Tibial nerve (tissue), 4 donors: ENCODE measurements around the gene RNF213. TPM values are rescaled to one million over a fixed set of nuclear protein-coding genes. Genes with fewer than 3 reads are reported as not detected.

Source experiments
- DNase-seq, 2 donors: peaks; one replicate each; pipeline ENCODE4 v3.0.0-alpha.2; 2019; ENCODE audit warnings: low spot score in 2 of 2
- H3K27ac ChIP-seq, 4 donors: fragments of 200-600 bp; sonication (generic) in 3 of 4; one replicate each; pipeline ENCODE4 v1.5.1; 2017 to 2019; ENCODE audit warnings: mild to moderate bottlenecking in 1 of 4
- H3K27me3 ChIP-seq, 2 donors: fragments of 200-600 bp; sonication (generic) in 1 of 2; one replicate each; pipeline versions ENCODE4 v1.5.1 to v1.6.0; 2017 to 2019
- H3K36me3 ChIP-seq, 3 donors: fragments of 200-600 bp; sonication (generic); one replicate each; pipeline ENCODE4 v1.5.1; 2018 to 2019
- H3K4me1 ChIP-seq, 4 donors: fragments of 200-600 bp; sonication (generic) in 3 of 4; one replicate each; pipeline ENCODE4 v1.5.1; 2017 to 2019
- H3K4me3 ChIP-seq, 4 donors: fragments of 200-600 bp; sonication (generic) in 3 of 4; one replicate each; pipeline ENCODE4 v1.5.1; 2017 to 2019; ENCODE audit warnings: mild to moderate bottlenecking in 1 of 4, moderate library complexity in 1 of 4
- H3K9me3 ChIP-seq, 4 donors: fragments of 200-600 bp; sonication (generic) in 3 of 4; one replicate each; pipeline ENCODE4 v1.5.1; 2017 to 2019
- EP300 ChIP-seq, 2 donors: sonication (generic); formaldehyde crosslinking; IDR thresholded peaks; one replicate each; pipeline ENCODE4 v1.6.1; 2017; ENCODE audit warnings: antibody characterized with exemption in 2 of 2, mild to moderate bottlenecking in 1 of 2
- POLR2A ChIP-seq, 2 donors: fragments of 450-650 bp; IDR thresholded peaks; one replicate each; pipeline ENCODE4 v1.6.1; 2017; ENCODE audit warnings: antibody characterized with exemption in 2 of 2, mild to moderate bottlenecking in 2 of 2, moderate library complexity in 2 of 2
- WGBS, 2 donors: methylation state at CpG; one replicate each; pipeline ENCODE4 v1.1.5; 2018; 5-methylcytosine and 5-hydroxymethylcytosine counted together
- total RNA-seq, 4 donors: library from RNA; depleted of rRNA; stranded (reverse); fragments of >200 nt; gene quantifications; one replicate each; pipeline ENCODE4 v1.1.0, GENCODE V29; 2016
- TF ChIP-seq, protein P1 (sequence below), 5 experiments: fragments of 200-600 bp in 3 of 5; fragments of 450-650 bp in 2 of 5; sonication (generic) in 3 of 5; IDR thresholded peaks; one replicate each; pipeline ENCODE4 v1.5.1; 2016 to 2019; ENCODE audit warnings: antibody characterized with exemption in 5 of 5, mild to moderate bottlenecking in 3 of 5, moderate library complexity in 2 of 5

The RNF213 gene
- total RNA-seq, 4 donors from 2014 or later, result 107 to 148 (median 119) TPM

DNA sequence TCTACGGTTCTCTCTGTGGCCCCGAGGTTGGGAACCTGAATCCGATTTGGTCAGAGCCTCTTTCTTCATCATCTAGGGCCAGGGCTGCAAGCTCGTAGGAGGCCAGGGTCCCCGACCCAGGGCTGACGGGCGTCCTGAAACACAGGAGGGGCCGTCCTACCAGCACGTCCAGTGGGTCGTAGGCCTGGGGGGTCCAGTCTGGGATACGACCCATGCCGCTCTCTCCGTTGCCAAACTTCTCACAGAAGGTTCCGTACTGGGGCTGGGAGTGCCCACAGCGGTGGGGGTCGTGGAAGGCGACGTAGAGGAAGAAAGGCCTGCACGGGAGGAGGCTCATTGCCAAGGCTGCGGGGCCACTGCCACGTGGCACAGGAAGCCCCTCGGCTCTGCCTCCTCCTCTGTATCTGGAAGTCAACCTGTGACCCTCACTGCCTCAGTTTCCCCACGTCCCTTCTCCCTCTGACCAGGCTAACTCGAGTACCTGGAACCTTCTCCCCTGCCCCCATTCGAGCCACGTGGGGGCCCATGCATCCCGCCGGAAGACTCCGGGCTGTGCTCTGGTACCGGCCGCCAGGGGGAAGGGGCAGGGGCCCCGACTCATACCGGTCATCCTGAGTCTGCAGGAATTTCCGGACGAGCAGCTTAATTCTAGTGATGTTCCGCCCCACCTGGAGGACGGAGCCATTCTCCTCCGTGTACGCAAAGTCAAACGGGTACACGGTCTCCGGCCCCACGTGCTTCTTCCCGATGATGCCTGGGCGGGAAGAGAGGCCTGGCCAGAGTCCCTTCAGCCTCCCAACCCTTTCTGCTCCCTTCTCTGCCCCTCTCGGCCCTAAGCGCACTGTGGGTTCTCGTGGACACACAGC is 46.4 kb upstream of the RNF213 start:
- DNase-seq, result no peak
- Histone ChIP-seq H3K36me3 (peaks cover 0 to 93% (median 9%) of the 10 kb centered on the region in 3 donors), H3K27ac (no peak overlapping the region), H3K27me3 (no peaks in the 10 kb centered on the region), H3K9me3 (no peaks in the 10 kb centered on the region), H3K4me1 (peaks cover 0 to 11% (median 1%) of the 10 kb centered on the region in 4 donors), H3K4me3 (no peak overlapping the region)
- TF ChIP-seq, protein P1, sequence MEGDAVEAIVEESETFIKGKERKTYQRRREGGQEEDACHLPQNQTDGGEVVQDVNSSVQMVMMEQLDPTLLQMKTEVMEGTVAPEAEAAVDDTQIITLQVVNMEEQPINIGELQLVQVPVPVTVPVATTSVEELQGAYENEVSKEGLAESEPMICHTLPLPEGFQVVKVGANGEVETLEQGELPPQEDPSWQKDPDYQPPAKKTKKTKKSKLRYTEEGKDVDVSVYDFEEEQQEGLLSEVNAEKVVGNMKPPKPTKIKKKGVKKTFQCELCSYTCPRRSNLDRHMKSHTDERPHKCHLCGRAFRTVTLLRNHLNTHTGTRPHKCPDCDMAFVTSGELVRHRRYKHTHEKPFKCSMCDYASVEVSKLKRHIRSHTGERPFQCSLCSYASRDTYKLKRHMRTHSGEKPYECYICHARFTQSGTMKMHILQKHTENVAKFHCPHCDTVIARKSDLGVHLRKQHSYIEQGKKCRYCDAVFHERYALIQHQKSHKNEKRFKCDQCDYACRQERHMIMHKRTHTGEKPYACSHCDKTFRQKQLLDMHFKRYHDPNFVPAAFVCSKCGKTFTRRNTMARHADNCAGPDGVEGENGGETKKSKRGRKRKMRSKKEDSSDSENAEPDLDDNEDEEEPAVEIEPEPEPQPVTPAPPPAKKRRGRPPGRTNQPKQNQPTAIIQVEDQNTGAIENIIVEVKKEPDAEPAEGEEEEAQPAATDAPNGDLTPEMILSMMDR (IDR thresholded peaks at IDR 0.05), result no peak
- TF ChIP-seq POLR2A (IDR thresholded peaks at IDR 0.05) (no peak), EP300 (IDR thresholded peaks at IDR 0.05) (no peak)
- 90 to 92% methylated on average over 48 of the region's 48 CpGs for WGBS, 2 donors

DNA sequence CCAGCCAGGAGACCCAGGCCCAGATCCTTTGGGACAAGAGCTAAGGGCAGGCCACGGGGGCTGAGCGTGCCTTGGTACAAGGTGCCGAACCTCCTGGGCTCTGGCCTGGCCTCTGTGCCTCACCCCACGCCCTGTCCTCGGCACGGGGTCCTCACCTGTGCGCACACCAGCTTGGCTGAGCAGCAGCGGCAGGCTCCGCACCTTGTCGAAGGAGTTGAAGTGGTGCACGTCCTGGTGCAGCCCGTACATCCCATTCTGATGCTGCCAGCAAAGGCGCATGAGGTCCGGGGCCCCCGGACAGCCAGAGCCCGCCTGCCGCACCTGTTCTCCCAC is 45.8 kb upstream of the RNF213 start:
- DNase-seq, result no peak
- Histone ChIP-seq H3K36me3 (peaks cover 0 to 87% (median 9%) of the 10 kb centered on the region in 3 donors), H3K27ac (no peak overlapping the region), H3K4me1 (peaks cover 0 to 16% (median 2%) of the 10 kb centered on the region in 4 donors), H3K27me3 (no peaks in the 10 kb centered on the region), H3K9me3 (no peaks in the 10 kb centered on the region), H3K4me3 (no peak overlapping the region)
- 88 to 92% methylated on average over 11 to 17 of the region's 17 CpGs for WGBS, 2 donors
- TF ChIP-seq EP300 (IDR thresholded peaks at IDR 0.05) (no peak), POLR2A (IDR thresholded peaks at IDR 0.05) (no peak)
- TF ChIP-seq, protein P1 (IDR thresholded peaks at IDR 0.05), result no peak

DNA sequence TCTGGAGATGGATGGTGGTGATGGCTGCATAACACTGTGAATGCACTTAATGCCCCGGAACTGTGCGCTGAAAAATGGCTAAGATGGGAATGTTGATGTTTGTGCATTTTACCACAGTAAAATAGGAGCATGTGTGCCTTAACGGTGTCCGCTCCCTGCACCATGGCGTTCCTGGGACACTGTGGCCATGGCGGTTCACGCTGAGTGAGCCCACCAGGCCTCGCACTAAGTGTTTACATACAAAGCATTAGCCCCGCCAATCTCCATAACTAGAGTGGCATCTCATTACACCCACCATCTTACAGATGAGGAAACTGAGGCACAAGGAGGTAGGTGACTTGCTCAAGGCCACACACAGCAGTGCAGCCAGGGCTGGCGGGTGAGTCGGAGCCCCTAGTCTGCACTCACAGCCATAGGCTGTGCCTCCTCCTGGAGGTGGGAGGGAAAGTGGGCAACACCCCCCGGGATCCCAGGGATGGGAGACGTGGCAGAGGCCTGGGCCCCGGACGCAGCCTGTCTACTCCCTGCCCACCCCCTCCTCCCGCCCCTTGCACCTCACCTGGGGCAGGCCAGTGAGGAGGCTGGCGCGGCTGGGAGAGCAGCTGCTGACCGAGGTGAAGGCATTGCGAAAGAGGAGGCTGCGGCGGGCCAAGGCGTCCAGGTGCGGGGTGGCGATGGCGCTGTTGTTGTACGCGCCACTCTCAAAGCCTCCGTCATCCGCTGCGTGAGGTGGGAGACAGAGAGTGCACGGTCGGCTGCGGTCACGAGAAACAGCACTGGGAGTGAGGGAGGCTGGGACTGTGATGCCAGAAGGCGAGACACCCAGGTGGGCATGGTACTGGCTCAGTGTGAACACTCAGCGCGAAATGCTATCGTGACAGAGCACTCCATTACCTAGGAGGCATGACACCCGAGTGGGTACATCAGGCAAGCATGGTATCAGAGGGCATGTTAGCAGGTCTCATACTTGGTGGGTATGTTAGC is 43.9 kb upstream of the RNF213 start:
- Histone ChIP-seq H3K4me1 (peaks cover 0 to 26% (median 9%) of the 10 kb centered on the region in 4 donors), H3K9me3 (no peaks in the 10 kb centered on the region), H3K4me3 (no peak overlapping the region), H3K27ac (no peak overlapping the region), H3K27me3 (no peaks in the 10 kb centered on the region), H3K36me3 (peaks cover 0 to 68% (median 3%) of the 10 kb centered on the region in 3 donors)
- TF ChIP-seq, protein P1 (IDR thresholded peaks at IDR 0.05), result no peak
- no peak for TF ChIP-seq POLR2A (IDR thresholded peaks at IDR 0.05)
- no peak for TF ChIP-seq EP300 (IDR thresholded peaks at IDR 0.05)
- no peak for DNase-seq
- 95% methylated on average over 37 to 40 of the region's 40 CpGs for WGBS, 2 donors

DNA sequence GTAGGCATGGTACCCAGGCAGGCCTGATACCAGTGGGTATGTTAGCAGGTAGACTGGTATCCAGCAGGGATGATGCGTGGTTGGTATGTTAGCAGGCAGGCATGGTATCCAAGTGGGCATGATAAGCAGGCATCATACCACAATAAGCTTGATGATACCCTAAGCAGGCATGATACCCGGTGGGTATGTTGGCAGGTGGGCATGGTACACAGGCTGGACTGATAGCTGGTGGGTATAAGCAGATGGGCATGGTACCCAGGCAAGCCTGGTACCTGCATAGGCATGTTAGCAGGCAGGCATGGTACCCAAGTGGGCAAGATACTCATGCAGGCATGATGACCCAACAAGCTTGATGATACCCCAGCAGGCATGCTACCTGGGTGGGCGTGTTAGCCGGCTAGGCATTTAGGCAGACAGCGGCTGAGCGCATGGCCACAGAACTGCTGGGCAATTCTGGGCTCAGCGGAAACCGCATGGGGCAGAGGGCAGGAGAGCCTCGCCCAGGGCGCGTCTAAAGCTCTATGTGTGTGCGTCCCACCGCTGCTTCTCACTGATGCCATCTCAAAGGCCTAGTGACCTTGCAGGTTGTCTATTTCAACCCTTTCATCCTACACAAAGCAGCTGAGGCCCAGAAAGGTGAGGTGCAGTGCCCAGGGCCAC is 42.8 kb upstream of the RNF213 start:
- DNase-seq, result no peak
- Histone ChIP-seq H3K4me3 (no peak overlapping the region), H3K27me3 (no peaks in the 10 kb centered on the region), H3K27ac (no peak overlapping the region), H3K36me3 (peaks cover 0 to 60% (median 0%) of the 10 kb centered on the region in 3 donors), H3K4me1 (peaks cover 0 to 35% (median 9%) of the 10 kb centered on the region in 4 donors), H3K9me3 (no peaks in the 10 kb centered on the region)
- WGBS, 2 donors, result 91 to 98% methylated on average over 8 to 11 of the region's 13 CpGs
- TF ChIP-seq POLR2A (IDR thresholded peaks at IDR 0.05), result no peak
- TF ChIP-seq EP300 (IDR thresholded peaks at IDR 0.05), result no peak
- TF ChIP-seq, protein P1 (IDR thresholded peaks at IDR 0.05), result no peak
